ENCODE data around the gene RAE1. TPM values are rescaled to one million over a fixed set of nuclear protein-coding genes. Genes with fewer than 3 reads are reported as not detected.
A peak's percentile ranks its signal among the peaks of the same experiment; 100 is the strongest.

RAE1 gene
- total RNA-seq, 1 experiment from 2014 or later, result 53.1 TPM

GRCh38 chr20:57369596-57369995 lies 18.5 kb downstream of the RAE1 start:
- Histone ChIP-seq H4K8ac (replicated peaks; ENCODE audit: insufficient read length, low read depth, low read length) (no peak overlapping the region), H2BK20ac (ENCODE audit: low read depth, low read length, poor library complexity, severe bottlenecking) (no peak overlapping the region), H3K56ac (ENCODE audit: insufficient read length, low read depth, low read length) (no peak overlapping the region), H3T11ph (ENCODE audit: low read length) (no peak overlapping the region), H3K27me3 (ENCODE audit: insufficient read depth, low read length) (no peaks in the 10 kb centered on the region), H4K5ac (ENCODE audit: insufficient read length, low read depth, low read length) (no peak overlapping the region), H3K4me2 (ENCODE audit: insufficient read depth, insufficient read length, low read length) (no peak overlapping the region), H2BK120ac (ENCODE audit: low read depth, low read length, poor library complexity, severe bottlenecking) (no peak overlapping the region), H2BK5ac (ENCODE audit: insufficient read length, low read length) (no peak overlapping the region), H3K23ac (ENCODE audit: insufficient read length, low read depth, low read length) (no peak overlapping the region), H3K18ac (ENCODE audit: insufficient read length, low read depth, low read length) (no peak overlapping the region), H3K14ac (ENCODE audit: insufficient read depth, low read length) (no peak overlapping the region), H4K20me1 (ENCODE audit: control insufficient read depth, insufficient read depth, insufficient read length) (no peaks in the 10 kb centered on the region), H3K27ac (ENCODE audit: insufficient read length, low read depth, low read length) (no peak overlapping the region), H2AFZ (ENCODE audit: low read length) (no peak overlapping the region), H2BK15ac (ENCODE audit: low read depth, low read length) (no peak overlapping the region), H3K9me3 (ENCODE audit: control insufficient read depth, low read depth, low read length) (no peaks in the 10 kb centered on the region), H4K91ac (ENCODE audit: insufficient read length, low read depth, low read length) (no peak overlapping the region), H2AK5ac (ENCODE audit: insufficient read length, low read length) (no peak overlapping the region), H3K4me1 (ENCODE audit: insufficient read depth, low read length) (no peaks in the 10 kb centered on the region), H3K4ac (ENCODE audit: low read depth, low read length) (no peak overlapping the region), H3K79me1 (ENCODE audit: insufficient read depth, low read depth, low read length, poor library complexity, severe bottlenecking) (no peaks in the 10 kb centered on the region), H2BK12ac (ENCODE audit: insufficient read length, low read depth, low read length) (no peak overlapping the region), H3K79me2 (ENCODE audit: insufficient read depth, low read length) (no peaks in the 10 kb centered on the region), H3K9ac (ENCODE audit: extremely low read depth, insufficient read length, low read length) (no peak overlapping the region), H3K23me2 (ENCODE audit: insufficient read length, low read depth, low read length, poor library complexity, severe bottlenecking) (no peaks in the 10 kb centered on the region)
- WGBS (ENCODE audit: extremely low coverage, insufficient read length, low lambda C conversion rate), result no CpG with 5 or more reads among the region's 3 CpGs
- H3K4me1 Mint-ChIP-seq, result peaks cover 6 to 7% of the 10 kb centered on the region in 2 experiments
- peaks cover 53 to 95% (median 91%) of the 10 kb centered on the region in 3 experiments for H3K36me3 Mint-ChIP-seq (ENCODE audit: insufficient read depth in 1 of 3, low read depth in 3 of 3)
- peak overlapping the region in 1 of 3 experiments; percentile 77; a peak in 1 of 7 replicates for H3K27ac Mint-ChIP-seq
- TF ChIP-seq, protein P1, sequence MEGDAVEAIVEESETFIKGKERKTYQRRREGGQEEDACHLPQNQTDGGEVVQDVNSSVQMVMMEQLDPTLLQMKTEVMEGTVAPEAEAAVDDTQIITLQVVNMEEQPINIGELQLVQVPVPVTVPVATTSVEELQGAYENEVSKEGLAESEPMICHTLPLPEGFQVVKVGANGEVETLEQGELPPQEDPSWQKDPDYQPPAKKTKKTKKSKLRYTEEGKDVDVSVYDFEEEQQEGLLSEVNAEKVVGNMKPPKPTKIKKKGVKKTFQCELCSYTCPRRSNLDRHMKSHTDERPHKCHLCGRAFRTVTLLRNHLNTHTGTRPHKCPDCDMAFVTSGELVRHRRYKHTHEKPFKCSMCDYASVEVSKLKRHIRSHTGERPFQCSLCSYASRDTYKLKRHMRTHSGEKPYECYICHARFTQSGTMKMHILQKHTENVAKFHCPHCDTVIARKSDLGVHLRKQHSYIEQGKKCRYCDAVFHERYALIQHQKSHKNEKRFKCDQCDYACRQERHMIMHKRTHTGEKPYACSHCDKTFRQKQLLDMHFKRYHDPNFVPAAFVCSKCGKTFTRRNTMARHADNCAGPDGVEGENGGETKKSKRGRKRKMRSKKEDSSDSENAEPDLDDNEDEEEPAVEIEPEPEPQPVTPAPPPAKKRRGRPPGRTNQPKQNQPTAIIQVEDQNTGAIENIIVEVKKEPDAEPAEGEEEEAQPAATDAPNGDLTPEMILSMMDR (conservative IDR thresholded peaks at IDR 0.05), result no peak
- no peaks in the 10 kb centered on the region for H3K27me3 Mint-ChIP-seq (ENCODE audit: low read depth)
- DNase-seq, result no peak
- no peaks in the 10 kb centered on the region for H3K9me3 Mint-ChIP-seq
- H3K4me3 Mint-ChIP-seq, result no peak overlapping the region
